ENCODE data around the gene GLB1L.
"Not testable (repeated sequence)": the region's sequence is repeated elsewhere in the genome, so short reads cannot be mapped to it uniquely, and the experiment has no call there.

Gene GLB1L

DNA sequence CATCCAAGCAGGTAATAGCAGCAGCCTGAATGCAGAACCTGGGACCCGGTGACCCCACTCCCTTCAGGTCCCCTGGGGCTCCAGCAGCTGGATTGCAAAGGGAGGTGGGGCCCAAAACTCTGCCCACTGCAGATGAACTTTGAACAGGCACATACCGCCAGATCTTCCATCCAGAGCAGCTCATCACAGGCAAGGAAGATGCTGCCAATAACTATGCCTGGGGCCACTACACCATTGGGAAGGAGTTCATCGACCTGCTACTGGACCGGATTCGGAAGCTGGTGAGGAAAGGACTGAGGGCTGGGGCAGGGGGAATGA lies 24.8 kb upstream of the GLB1L start:
- H3K27ac ChIP-seq: peak overlapping the region; percentile 83
- POLR2A ChIA-PET (ENCODE audit: low non-redundant PET): interaction anchor here (0.6 kb wide), 1 partner anchor 12 kb away, joined by 4 read pairs; no protein-coding TSS in a partner anchor
- DNase-seq (ENCODE audit: low spot score): no peak
- CTCF ChIA-PET: interaction anchor here (0.6 to 1.0 kb wide), 2 partner anchors 25 to 54 kb away, joined by 3 to 4 read pairs; no protein-coding TSS in a partner anchor
- TF ChIP-seq, protein P1, sequence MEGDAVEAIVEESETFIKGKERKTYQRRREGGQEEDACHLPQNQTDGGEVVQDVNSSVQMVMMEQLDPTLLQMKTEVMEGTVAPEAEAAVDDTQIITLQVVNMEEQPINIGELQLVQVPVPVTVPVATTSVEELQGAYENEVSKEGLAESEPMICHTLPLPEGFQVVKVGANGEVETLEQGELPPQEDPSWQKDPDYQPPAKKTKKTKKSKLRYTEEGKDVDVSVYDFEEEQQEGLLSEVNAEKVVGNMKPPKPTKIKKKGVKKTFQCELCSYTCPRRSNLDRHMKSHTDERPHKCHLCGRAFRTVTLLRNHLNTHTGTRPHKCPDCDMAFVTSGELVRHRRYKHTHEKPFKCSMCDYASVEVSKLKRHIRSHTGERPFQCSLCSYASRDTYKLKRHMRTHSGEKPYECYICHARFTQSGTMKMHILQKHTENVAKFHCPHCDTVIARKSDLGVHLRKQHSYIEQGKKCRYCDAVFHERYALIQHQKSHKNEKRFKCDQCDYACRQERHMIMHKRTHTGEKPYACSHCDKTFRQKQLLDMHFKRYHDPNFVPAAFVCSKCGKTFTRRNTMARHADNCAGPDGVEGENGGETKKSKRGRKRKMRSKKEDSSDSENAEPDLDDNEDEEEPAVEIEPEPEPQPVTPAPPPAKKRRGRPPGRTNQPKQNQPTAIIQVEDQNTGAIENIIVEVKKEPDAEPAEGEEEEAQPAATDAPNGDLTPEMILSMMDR (conservative IDR thresholded peaks at IDR 0.05; ENCODE audit: low read depth): no peak

- CTCF ChIA-PET: interaction anchor here (0.6 to 1.0 kb wide), 2 partner anchors 26 to 55 kb away, joined by 3 to 4 read pairs; no protein-coding TSS in a partner anchor
- no peak for DNase-seq (ENCODE audit: low spot score)
- POLR2A ChIA-PET (ENCODE audit: low non-redundant PET): interaction anchor here (0.6 kb wide), 1 partner anchor 12 kb away, joined by 4 read pairs; no protein-coding TSS in a partner anchor
- TF ChIP-seq, protein P1 (conservative IDR thresholded peaks at IDR 0.05; ENCODE audit: low read depth): no peak
- peak overlapping the region; percentile 83 for H3K27ac ChIP-seq
These were observed 24.3 kb upstream of the GLB1L start for GRCh38 chr2:219269362-219270054.

DNA sequence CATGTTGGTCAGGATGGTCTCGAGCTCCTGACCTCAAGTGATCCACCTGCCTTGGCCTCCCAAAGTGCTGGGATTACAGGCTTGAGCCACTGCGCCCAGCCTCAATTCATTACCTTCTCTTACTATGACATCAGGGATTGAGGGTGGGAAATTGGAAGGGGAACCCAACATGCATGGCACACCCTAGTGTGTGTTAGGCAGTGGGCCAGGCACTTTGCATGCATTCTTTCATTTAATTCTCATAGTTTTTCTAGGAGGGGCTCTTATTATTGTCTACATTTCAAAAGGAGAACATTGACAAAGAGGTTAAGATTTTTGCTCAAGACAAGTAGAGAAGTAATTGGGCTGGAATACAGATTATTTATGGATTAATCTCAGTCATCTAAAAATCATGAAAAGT lies 23.1 kb upstream of the GLB1L start:
- peak overlapping the region; percentile 37; the same call in 1 of the 2 replicates for H3K27ac ChIP-seq
- CTCF ChIA-PET: interaction anchor here (0.7 kb wide), 1 partner anchor 1120 kb away, joined by 4 read pairs; no protein-coding TSS in a partner anchor
- TF ChIP-seq, protein P1 (conservative IDR thresholded peaks at IDR 0.05; ENCODE audit: low read depth): no peak
- DNase-seq (ENCODE audit: low spot score): no peak
- POLR2A ChIA-PET (ENCODE audit: low non-redundant PET): no interaction called here

DNA sequence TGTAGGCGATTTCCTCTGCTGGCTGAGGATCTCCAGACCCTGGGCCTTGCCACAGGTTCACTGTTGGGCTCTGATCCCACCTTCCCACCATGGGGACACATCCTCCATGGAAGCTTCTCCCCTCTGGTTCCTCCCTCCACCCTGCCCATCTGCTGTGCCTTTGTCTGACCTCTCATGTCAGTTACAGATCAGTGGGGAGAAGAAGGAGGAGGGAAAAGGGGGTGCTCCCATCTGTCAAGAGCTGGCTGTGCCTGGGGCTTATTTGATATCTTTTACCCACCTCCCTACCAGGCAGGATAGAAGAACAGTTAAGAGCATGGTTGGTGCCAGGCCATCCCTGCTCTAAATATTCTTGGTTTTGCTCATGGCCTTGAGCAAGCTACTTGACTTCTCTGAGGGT lies 21.6 kb upstream of the GLB1L start:
- no peak overlapping the region for H3K27ac ChIP-seq
- CTCF ChIA-PET: no interaction called here
- TF ChIP-seq, protein P1 (conservative IDR thresholded peaks at IDR 0.05; ENCODE audit: low read depth): no peak
- POLR2A ChIA-PET (ENCODE audit: low non-redundant PET): no interaction called here
- no peak for DNase-seq (ENCODE audit: low spot score)

- CTCF ChIA-PET: interaction anchor here (0.7 kb wide), 1 partner anchor 107 kb away, joined by 4 read pairs; no protein-coding TSS in a partner anchor
- POLR2A ChIA-PET (ENCODE audit: low non-redundant PET): no interaction called here
- DNase-seq (ENCODE audit: low spot score): no peak
- peak overlapping the region; percentile 10; the same call in 1 of the 2 replicates for H3K27ac ChIP-seq
- TF ChIP-seq, protein P1 (conservative IDR thresholded peaks at IDR 0.05; ENCODE audit: low read depth): no peak
These were observed 21.0 kb upstream of the GLB1L start for GRCh38 chr2:219266232-219266631.

- ChIA-PET CTCF (interaction anchor here (0.6 to 1.3 kb wide), 3 partner anchors 34 to 1362 kb away, joined by 3 to 5 read pairs (median 5); no protein-coding TSS in a partner anchor), POLR2A (ENCODE audit: low non-redundant PET) (interaction anchor here (0.6 kb wide), 2 partner anchors 8 to 44 kb away, joined by 3 to 4 read pairs; partner anchors contain the start of gene TUBA4B)
- H3K27ac ChIP-seq: no peak overlapping the region
- TF ChIP-seq, protein P1 (conservative IDR thresholded peaks at IDR 0.05; ENCODE audit: low read depth): no peak
- no peak for DNase-seq (ENCODE audit: low spot score)
These were observed 16.0 kb upstream of the GLB1L start for GRCh38 chr2:219261024-219261855.

DNA sequence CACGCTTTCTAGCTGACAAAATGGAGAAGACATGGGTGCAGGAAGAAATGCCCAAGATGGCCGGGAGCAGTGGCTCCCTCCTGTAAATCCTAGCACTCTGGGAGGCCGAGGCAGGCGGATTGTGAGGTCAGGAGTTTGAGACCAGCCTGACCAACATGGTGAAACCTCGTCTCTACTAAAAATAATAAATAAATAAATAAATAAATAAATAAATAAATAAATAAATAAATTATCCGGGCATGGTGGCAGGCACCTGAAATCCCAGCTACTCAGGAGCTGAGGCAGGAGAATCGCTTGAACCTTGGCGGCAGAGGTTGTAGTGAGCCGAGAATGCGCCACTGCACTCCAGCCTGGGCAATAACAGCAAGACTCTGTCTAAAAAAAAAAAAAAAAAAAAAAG lies 13.7 kb upstream of the GLB1L start:
- DNase-seq (ENCODE audit: low spot score); H3K27ac ChIP-seq; POLR2A ChIA-PET (ENCODE audit: low non-redundant PET): not testable (repeated sequence)
- CTCF ChIA-PET: interaction anchor here (0.5 to 1.8 kb wide), 3 partner anchors 19 to 280 kb away, joined by 4 to 9 read pairs (median 4); no protein-coding TSS in a partner anchor
